Measurements from ENCODE around the gene ZDHHC21. TPM values are rescaled to one million over a fixed set of nuclear protein-coding genes. Genes with fewer than 3 reads are reported as not detected.

The ZDHHC21 gene
- total and polyA plus RNA-seq, 3 donors from 2014 or later, result 6.2 to 16.7 (median 16.1) TPM

DNA sequence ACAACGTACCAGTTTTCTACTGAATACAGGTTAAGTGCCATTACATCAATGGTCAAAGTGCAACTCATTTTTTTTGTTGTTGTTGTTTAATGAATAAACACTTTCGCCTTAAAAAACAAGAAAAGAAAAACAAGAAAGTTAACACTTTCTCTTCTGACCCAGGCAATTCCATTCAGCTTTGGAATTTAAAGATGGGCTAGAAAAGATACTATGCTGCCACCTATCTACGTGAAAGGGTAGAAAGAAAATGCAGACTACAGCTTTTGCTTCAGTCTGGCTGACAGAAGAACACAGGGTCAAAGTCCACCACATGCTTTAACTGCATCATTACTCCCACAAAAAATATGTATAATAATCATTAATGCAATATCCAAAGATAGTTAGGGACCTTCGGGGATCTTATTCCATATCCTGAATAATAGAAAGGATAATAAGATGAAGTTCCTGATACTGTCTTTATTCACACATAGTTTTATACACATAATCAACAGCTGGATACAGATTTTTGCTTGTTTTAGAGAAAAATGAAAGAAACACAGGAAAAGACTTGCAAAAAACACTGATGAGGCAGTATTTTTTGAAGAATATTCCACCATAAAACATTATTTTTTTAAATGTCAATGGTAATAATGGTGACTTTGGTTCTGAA, 40.4 kb downstream of the ZDHHC21 start:
- intact Hi-C loops (cut with DNase I; ENCODE audit: low total_unique reads), result no loop called here
- no peak for DNase-seq
- no peak overlapping the region for H3K27ac ChIP-seq
- no peak overlapping the region for H3K4me3 ChIP-seq
- no peaks in the 10 kb centered on the region for H3K9me3 ChIP-seq
- WGBS, 2 donors, result 71 to 76% methylated on average over 4 of the region's 4 CpGs
- TF ChIP-seq, protein P1, sequence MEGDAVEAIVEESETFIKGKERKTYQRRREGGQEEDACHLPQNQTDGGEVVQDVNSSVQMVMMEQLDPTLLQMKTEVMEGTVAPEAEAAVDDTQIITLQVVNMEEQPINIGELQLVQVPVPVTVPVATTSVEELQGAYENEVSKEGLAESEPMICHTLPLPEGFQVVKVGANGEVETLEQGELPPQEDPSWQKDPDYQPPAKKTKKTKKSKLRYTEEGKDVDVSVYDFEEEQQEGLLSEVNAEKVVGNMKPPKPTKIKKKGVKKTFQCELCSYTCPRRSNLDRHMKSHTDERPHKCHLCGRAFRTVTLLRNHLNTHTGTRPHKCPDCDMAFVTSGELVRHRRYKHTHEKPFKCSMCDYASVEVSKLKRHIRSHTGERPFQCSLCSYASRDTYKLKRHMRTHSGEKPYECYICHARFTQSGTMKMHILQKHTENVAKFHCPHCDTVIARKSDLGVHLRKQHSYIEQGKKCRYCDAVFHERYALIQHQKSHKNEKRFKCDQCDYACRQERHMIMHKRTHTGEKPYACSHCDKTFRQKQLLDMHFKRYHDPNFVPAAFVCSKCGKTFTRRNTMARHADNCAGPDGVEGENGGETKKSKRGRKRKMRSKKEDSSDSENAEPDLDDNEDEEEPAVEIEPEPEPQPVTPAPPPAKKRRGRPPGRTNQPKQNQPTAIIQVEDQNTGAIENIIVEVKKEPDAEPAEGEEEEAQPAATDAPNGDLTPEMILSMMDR (IDR thresholded peaks at IDR 0.05), result peak in 1 of 3 experiments; percentile 16
- no peak for TF ChIP-seq POLR2A (IDR thresholded peaks at IDR 0.05)
- no peaks in the 10 kb centered on the region for H3K4me1 ChIP-seq
- H3K27me3 ChIP-seq, result no peaks in the 10 kb centered on the region
- H3K36me3 ChIP-seq (ENCODE audit: low read depth, missing control alignments), result no peaks in the 10 kb centered on the region

DNA sequence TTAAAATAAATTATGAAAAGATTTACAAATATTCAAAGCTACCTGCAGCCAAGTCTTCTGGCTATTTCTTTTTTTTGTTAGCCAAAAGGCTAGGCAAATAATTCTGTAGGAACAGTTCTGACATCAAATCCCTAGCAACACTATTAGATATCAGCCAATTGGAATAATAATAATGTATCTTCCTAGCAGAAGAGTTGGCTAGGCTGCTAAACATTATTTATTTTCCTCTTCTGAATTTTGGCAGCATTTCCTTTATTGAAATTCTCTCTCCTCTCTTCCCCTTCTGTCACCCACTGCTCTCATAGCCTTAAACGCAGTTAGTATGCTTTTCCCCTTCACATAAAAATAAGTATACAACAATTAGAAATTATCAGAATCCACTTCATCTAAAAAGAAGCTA, 42.6 kb downstream of the ZDHHC21 start:
- no peaks in the 10 kb centered on the region for H3K27me3 ChIP-seq
- intact Hi-C loops (cut with DNase I; ENCODE audit: low total_unique reads), result no loop called here
- H3K4me1 ChIP-seq, result no peaks in the 10 kb centered on the region
- H3K9me3 ChIP-seq, result no peaks in the 10 kb centered on the region
- DNase-seq, result no peak
- H3K36me3 ChIP-seq (ENCODE audit: low read depth, missing control alignments), result no peaks in the 10 kb centered on the region
- WGBS, 2 donors, result 59 to 76% methylated on average over 1 of the region's 1 CpG
- TF ChIP-seq, protein P1 (IDR thresholded peaks at IDR 0.05), result no peak
- no peak for TF ChIP-seq POLR2A (IDR thresholded peaks at IDR 0.05)
- no peak overlapping the region for H3K27ac ChIP-seq
- H3K4me3 ChIP-seq, result no peak overlapping the region

DNA sequence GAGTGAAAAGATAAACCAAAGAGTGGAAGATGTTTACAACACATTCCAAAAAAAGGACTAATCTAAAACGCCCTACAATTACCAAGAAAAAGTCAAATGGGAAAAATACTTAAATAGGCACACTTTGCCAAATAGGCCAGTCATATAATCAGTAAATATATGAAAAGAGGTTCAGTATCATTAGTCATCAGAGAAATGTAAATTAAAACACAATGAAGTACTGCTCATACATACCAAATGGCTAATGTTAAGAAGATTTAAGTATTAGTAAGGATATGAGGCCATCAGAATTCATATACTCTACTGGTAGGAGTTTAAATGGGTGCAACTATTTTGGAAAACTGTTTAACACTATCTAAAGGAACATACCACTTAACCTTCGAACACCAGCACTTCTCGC, 47.6 kb downstream of the ZDHHC21 start:
- 76 to 96% methylated on average over 3 of the region's 3 CpGs for WGBS, 2 donors
- H3K9me3 ChIP-seq, result no peaks in the 10 kb centered on the region
- H3K4me1 ChIP-seq, result no peaks in the 10 kb centered on the region
- TF ChIP-seq POLR2A (IDR thresholded peaks at IDR 0.05), result no peak
- TF ChIP-seq, protein P1 (IDR thresholded peaks at IDR 0.05), result no peak
- DNase-seq, result no peak
- no peaks in the 10 kb centered on the region for H3K27me3 ChIP-seq
- no peaks in the 10 kb centered on the region for H3K36me3 ChIP-seq (ENCODE audit: low read depth, missing control alignments)
- no peak overlapping the region for H3K27ac ChIP-seq
- intact Hi-C loops (cut with DNase I; ENCODE audit: low total_unique reads), result no loop called here
- H3K4me3 ChIP-seq, result no peak overlapping the region

DNA sequence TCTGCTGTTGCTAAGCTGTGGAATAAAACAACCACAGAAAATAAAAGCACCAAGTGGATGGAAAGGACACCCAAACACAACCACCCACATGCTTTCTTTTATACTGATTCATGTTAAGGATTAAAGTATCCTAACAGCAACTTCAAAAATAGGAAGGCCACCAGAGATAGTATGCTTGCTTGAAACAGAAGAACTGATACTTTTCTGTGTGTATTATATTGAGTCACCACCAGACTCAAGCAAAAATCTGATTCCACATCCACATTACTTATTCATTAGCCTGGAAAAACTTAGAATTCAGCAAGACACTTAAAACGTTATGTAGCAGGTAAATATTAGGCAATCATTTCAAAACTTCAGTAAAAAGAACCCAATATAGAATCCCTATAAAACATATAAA, 52.3 kb downstream of the ZDHHC21 start:
- no peak for TF ChIP-seq POLR2A (IDR thresholded peaks at IDR 0.05)
- TF ChIP-seq, protein P1 (IDR thresholded peaks at IDR 0.05), result no peak
- H3K9me3 ChIP-seq, result no peaks in the 10 kb centered on the region
- no peaks in the 10 kb centered on the region for H3K36me3 ChIP-seq (ENCODE audit: low read depth, missing control alignments)
- intact Hi-C loops (cut with DNase I; ENCODE audit: low total_unique reads), result no loop called here
- H3K4me1 ChIP-seq, result no peaks in the 10 kb centered on the region
- no peak for DNase-seq
- H3K27me3 ChIP-seq, result no peaks in the 10 kb centered on the region
- 71 to 74% methylated on average over 1 of the region's 1 CpG for WGBS, 2 donors
- H3K4me3 ChIP-seq, result no peak overlapping the region
- H3K27ac ChIP-seq, result no peak overlapping the region

DNA sequence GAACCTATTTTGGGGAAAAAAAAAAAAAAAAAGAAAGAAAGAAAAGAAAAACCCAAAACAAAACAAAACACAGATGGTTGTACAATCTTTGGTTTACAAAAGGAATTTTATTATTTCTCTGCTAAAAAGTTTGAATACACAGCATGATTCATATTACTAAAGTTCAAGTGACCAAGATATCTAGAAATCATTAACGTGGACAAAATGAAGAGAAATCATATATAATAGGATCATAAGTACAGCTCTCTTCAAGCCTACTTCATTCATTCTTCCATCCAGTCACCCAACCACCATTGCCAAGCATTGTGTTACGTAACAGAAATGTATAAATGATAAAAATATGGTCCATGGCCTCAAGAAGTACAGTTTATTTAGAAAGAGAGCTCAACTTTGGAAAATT, 52.9 kb downstream of the ZDHHC21 start:
- TF ChIP-seq POLR2A (IDR thresholded peaks at IDR 0.05), result no peak
- TF ChIP-seq, protein P1 (IDR thresholded peaks at IDR 0.05), result no peak
- WGBS, 2 donors, result 72 to 82% methylated on average over 2 of the region's 2 CpGs
- intact Hi-C loops (cut with DNase I; ENCODE audit: low total_unique reads), result no loop called here

More for the DNA sequence above, 52.9 kb downstream of the ZDHHC21 start:
- H3K4me1 ChIP-seq, result no peaks in the 10 kb centered on the region
- H3K9me3 ChIP-seq, result no peaks in the 10 kb centered on the region
- no peak for DNase-seq
- no peak overlapping the region for H3K27ac ChIP-seq
- no peak overlapping the region for H3K4me3 ChIP-seq
- H3K27me3 ChIP-seq, result no peaks in the 10 kb centered on the region
- no peaks in the 10 kb centered on the region for H3K36me3 ChIP-seq (ENCODE audit: low read depth, missing control alignments)

Data from testis (tissue), 3 donors.